CD4-positive, alpha-beta memory T cell (primary cell): ENCODE results near the gene GRK4. TPM values are rescaled to one million over a fixed set of nuclear protein-coding genes. Genes with fewer than 3 reads are reported as not detected.
A peak's percentile ranks its signal among the peaks of the same experiment; 100 is the strongest.

Experiments used
- CTCF ChIA-PET: fragments of 350-600 bp; sonication (Branson Sonifier 250); formaldehyde crosslinking; loops from one replicate; lab custom pipeline; 2021; ENCODE audit warnings: inconsistent platforms; ENCODE audit not compliant: partially characterized antibody; lab: Charles Lee
- POLR2A ChIA-PET: fragments of 350-600 bp; sonication (Branson Sonifier 250); formaldehyde crosslinking; loops from one replicate; lab custom pipeline; 2021; ENCODE audit not compliant: partially characterized antibody; lab: Charles Lee
- DNase-seq, 5 donors: peaks; one replicate each; pipeline versions ENCODE4 v3.0.0 to v3.0.0-alpha.2; 2020 to 2022; ENCODE audit warnings: mixed read lengths in 1 of 5
- H3K27ac ChIP-seq: one replicate; pipeline ENCODE4 v1.7.0; 2013; ENCODE audit warnings: low read depth, low read length
- H3K27me3 ChIP-seq: 2 replicates; pipeline ENCODE4 v1.7.0; 2013; ENCODE audit warnings: mild to moderate bottlenecking, low read length, moderate library complexity; ENCODE audit not compliant: insufficient read depth
- H3K36me3 ChIP-seq: 2 replicates; pipeline ENCODE4 v1.7.0; 2013; ENCODE audit warnings: mild to moderate bottlenecking, low read length, moderate library complexity; ENCODE audit not compliant: insufficient read depth
- H3K4me1 ChIP-seq: 2 replicates; pipeline ENCODE4 v1.7.0; 2013; ENCODE audit warnings: mild to moderate bottlenecking, low read length, moderate library complexity; ENCODE audit not compliant: insufficient read depth
- H3K4me3 ChIP-seq, 2 donors: one replicate each; pipeline ENCODE4 v1.7.0; 2013; ENCODE audit warnings: low read length in 2 of 2, mild to moderate bottlenecking in 1 of 2
- H3K9me3 ChIP-seq, 2 donors: one replicate each; pipeline ENCODE4 v1.7.0; 2013; ENCODE audit warnings: low read length in 2 of 2, control low read depth in 1 of 2; ENCODE audit not compliant: control insufficient read depth in 1 of 2
- H3K27ac Mint-ChIP-seq, 7 donors: one replicate each; pipeline ENCODE4 v1.8.0; 2020 to 2021; ENCODE audit warnings: mixed read lengths in 7 of 7, mild to moderate bottlenecking in 6 of 7, inconsistent platforms in 3 of 7, moderate library complexity in 3 of 7
- H3K27me3 Mint-ChIP-seq, 2 donors: one replicate each; pipeline ENCODE4 v1.8.0; 2020 to 2021; ENCODE audit warnings: mixed read lengths in 2 of 2
- H3K36me3 Mint-ChIP-seq, 2 donors: one replicate each; pipeline ENCODE4 v1.8.0; 2020 to 2021; ENCODE audit warnings: mixed read lengths in 2 of 2, inconsistent platforms in 1 of 2, mild to moderate bottlenecking in 1 of 2
- H3K4me1 Mint-ChIP-seq, 4 donors: one replicate each; pipeline ENCODE4 v1.8.0; 2020 to 2021; ENCODE audit warnings: mixed read lengths in 4 of 4, mild to moderate bottlenecking in 1 of 4
- H3K4me3 Mint-ChIP-seq, 8 donors: one replicate each; pipeline ENCODE4 v1.8.0; 2020 to 2021; ENCODE audit warnings: mixed read lengths in 8 of 8, mild to moderate bottlenecking in 7 of 8, moderate library complexity in 6 of 8, inconsistent platforms in 3 of 8
- H3K9me3 Mint-ChIP-seq, 8 donors: one replicate each; pipeline ENCODE4 v1.8.0; 2020 to 2021; ENCODE audit warnings: mixed read lengths in 8 of 8, mild to moderate bottlenecking in 5 of 8, inconsistent platforms in 3 of 8, moderate library complexity in 1 of 8
- intact Hi-C: fragments of 100-400 bp; cut with micrococcal nuclease; formaldehyde crosslinking; loops from one replicate; pipeline ENCODE4 v1.15.1; 2023
- polyA plus RNA-seq, 2 donors: library from polyadenylated mRNA; unstranded; fragments of 300-500 nt; fragmentation: Illumina TruSeq; gene quantifications; one replicate each; pipeline ENCODE4 v1.2.3, GENCODE V29; 2021
- total RNA-seq, 2 experiments: library from RNA; stranded (reverse); gene quantifications; one replicate each; pipeline ENCODE4 v1.2.3, GENCODE V29; 2021

Gene GRK4
- total and polyA plus RNA-seq, 4 experiments from 2014 or later, result 0.55 to 3.2 (median 2.3) TPM

DNA sequence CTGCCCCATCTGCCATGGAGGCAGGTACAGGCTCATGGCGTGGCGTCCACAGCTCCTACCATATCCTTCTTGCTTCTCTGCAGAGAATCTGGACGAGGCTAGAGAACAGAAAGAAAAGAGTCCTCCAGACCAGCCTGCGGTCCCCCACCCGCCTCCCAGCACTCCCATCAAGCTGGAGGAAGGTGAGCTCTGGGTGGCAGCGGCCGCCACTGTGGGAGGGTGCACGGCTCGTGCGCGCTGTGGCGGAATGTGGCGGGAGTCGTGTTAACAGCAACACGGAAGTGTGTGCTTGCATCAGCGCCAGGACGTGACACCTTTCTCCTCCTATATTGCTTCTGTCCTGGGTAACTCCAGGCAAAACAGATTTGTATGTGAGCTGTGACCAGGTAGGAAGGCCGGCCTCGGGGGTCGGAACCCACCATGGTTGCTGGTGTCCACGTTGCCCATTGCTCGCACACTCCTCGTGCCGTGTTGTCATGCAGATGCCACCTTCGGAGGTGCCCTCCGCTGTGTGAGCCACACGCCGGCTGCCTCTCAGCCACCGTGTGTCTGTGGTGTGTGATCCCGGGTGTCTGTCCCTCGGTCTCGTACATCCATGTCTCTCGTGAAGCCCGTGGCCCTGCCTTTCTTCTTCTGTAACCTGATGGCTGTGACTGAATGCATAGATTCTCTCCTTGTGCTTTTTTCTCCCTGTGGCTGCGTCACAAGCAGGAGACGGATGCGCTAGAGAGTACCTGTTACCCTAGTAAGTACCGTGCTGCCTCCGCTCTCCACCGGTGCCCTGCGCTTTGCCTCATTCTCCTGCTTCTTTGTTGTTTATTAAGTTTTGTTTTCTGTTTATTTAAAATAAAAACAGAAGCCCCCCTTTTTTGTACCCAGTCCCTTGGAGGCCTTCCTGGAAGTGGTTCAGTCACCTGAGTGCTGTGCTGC, 37.2 kb upstream of the GRK4 start:
- Mint-ChIP-seq H3K4me3 (no peak overlapping the region), H3K9me3 (peaks cover 0 to 3% (median 0%) of the 10 kb centered on the region in 8 donors), H3K27me3 (no peaks in the 10 kb centered on the region), H3K36me3 (peaks cover 21 to 71% of the 10 kb centered on the region in 2 donors), H3K27ac (peak overlapping the region in 2 of 7 donors; percentile 8 to 17), H3K4me1 (peaks cover 15 to 28% (median 24%) of the 10 kb centered on the region in 4 donors)
- no peak overlapping the region for H3K4me3 ChIP-seq
- ChIA-PET POLR2A (interaction anchor here (2.2 to 4.3 kb wide), 2 partner anchors 10 to 11 kb away, joined by 5 to 29 read pairs; no protein-coding TSS in a partner anchor), CTCF (no interaction called here)
- H3K27me3 ChIP-seq, result no peaks in the 10 kb centered on the region
- peaks cover 22% of the 10 kb centered on the region for H3K4me1 ChIP-seq
- peaks cover 67% of the 10 kb centered on the region for H3K36me3 ChIP-seq
- no peak overlapping the region for H3K27ac ChIP-seq
- intact Hi-C loops, result no loop called here
- DNase-seq, result no peak
- no peaks in the 10 kb centered on the region for H3K9me3 ChIP-seq

DNA sequence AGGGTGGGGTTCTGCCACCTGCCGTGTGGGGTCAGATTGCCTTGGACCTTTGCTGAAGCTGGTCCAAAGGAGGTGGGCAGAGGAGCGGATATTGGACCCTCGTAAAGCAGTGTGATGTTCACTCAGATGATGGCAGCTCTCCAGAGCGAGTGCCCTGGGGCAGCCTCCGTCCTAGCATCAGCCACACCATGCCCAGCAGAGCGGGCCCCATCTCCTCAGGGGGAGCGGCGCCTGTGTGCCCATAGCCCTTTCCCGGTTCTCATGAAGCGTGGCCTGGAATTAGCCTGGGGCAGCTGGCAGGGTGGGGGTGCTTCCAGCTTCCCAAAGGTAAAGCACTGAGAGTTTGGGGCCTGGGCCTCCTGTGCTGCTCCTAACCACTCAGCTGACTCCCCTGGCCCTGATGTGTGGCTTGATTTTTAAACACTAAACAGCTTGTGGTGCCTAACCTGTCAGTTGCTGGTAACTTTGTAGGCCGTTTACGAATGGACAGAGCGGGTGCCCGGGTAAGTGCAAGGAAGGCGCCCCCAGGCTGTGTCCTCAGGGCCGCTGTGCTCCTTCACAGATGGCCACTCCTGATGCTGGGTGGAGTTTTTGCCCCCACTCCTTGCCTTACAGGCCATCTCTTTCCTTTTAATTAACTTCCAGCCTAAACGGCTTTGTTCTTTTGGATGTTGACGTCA, 36.2 kb upstream of the GRK4 start:
- Mint-ChIP-seq H3K27me3 (no peaks in the 10 kb centered on the region), H3K4me1 (peaks cover 13 to 28% (median 21%) of the 10 kb centered on the region in 4 donors), H3K4me3 (no peak overlapping the region), H3K27ac (peak overlapping the region in 2 of 7 donors; percentile 46 to 67), H3K36me3 (peaks cover 14 to 69% of the 10 kb centered on the region in 2 donors), H3K9me3 (peaks cover 0 to 3% (median 0%) of the 10 kb centered on the region in 8 donors)
- no peak overlapping the region for H3K27ac ChIP-seq
- ChIA-PET POLR2A (interaction anchor here (0.9 to 2.2 kb wide), 2 partner anchors 8 to 10 kb away, joined by 3 to 5 read pairs; no protein-coding TSS in a partner anchor), CTCF (no interaction called here)
- no peaks in the 10 kb centered on the region for H3K9me3 ChIP-seq
- DNase-seq, result no peak
- intact Hi-C loops, result no loop called here
- peaks cover 26% of the 10 kb centered on the region for H3K4me1 ChIP-seq
- no peaks in the 10 kb centered on the region for H3K27me3 ChIP-seq
- peaks cover 67% of the 10 kb centered on the region for H3K36me3 ChIP-seq
- H3K4me3 ChIP-seq, result no peak overlapping the region

DNA sequence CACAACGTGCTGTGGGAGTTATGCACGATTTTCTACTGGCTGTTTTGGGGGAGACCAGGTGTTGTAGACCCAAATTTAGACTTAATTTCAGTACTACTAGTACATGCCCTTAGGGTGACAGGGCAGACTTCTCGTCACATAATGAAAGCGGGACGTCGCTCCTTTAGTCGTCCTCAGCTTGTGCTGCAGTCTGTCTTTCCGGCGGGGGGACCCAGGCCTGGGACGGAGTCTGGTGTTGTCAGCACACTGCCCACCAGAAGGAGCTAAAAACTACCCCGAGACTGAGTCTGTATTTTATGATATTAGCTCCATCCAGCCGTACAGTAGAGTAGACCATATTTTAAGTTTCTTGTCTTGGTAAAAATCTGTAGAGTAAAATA, 35.7 kb upstream of the GRK4 start:
- H3K9me3 Mint-ChIP-seq, result peaks cover 0 to 3% (median 0%) of the 10 kb centered on the region in 8 donors
- Histone ChIP-seq H3K36me3 (peaks cover 67% of the 10 kb centered on the region), H3K4me3 (no peak overlapping the region), H3K9me3 (no peaks in the 10 kb centered on the region), H3K27me3 (no peaks in the 10 kb centered on the region), H3K27ac (no peak overlapping the region), H3K4me1 (peaks cover 26% of the 10 kb centered on the region)
- H3K27me3 Mint-ChIP-seq, result no peaks in the 10 kb centered on the region
- peaks cover 12 to 28% (median 20%) of the 10 kb centered on the region in 4 donors for H3K4me1 Mint-ChIP-seq
- H3K36me3 Mint-ChIP-seq, result peaks cover 14 to 64% of the 10 kb centered on the region in 2 donors
- H3K4me3 Mint-ChIP-seq, result no peak overlapping the region
- CTCF ChIA-PET, result no interaction called here
- intact Hi-C loops, result no loop called here
- no peak for DNase-seq
- peak overlapping the region in 1 of 7 donors; percentile 59 for H3K27ac Mint-ChIP-seq
- POLR2A ChIA-PET, result interaction anchor here (0.7 to 2.2 kb wide), 3 partner anchors 8 to 16 kb away, joined by 3 to 5 read pairs (median 3); no protein-coding TSS in a partner anchor

DNA sequence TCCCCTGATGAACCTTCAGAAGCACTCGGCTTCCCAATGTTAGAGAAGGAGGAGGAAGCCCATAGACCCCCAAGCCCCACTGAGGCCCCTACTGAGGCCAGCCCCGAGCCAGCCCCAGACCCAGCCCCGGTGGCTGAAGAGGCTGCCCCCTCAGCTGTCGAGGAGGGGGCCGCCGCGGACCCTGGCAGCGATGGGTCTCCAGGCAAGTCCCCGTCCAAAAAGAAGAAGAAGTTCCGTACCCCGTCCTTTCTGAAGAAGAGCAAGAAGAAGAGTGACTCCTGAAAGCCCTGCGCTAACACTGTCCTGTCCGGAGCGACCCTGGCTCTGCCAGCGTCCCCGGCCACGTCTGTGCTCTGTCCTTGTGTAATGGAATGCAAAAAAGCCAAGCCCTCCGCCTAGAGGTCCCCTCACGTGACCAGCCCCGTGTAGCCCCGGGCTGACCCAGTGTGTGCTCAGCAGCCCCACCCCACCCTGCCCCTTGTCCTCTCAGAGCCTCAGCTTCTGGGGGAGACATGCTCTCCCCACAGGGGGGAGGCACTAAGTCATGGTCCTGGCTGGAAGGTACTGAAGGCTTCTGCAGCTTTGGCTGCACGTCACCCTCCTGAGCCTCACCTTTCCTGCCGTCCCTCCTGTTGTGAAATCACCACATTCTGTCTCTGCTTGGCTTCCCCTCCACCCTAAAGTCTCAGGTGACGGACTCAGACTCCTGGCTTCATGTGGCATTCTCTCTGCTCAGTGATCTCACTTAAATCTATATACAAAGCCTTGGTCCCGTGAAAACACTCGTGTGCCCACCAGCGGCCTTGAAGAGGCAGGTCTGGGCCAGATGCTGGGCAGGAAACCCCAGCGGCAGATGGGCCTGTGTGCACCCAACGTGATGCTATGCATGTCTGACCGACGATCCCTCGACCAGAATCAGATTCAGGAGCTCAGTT, 34.9 kb upstream of the GRK4 start:
- no peak overlapping the region for H3K4me3 ChIP-seq
- POLR2A ChIA-PET, result interaction anchor here (0.7 to 2.2 kb wide), 2 partner anchors 9 to 17 kb away, joined by 3 to 5 read pairs; no protein-coding TSS in a partner anchor
- no peak overlapping the region for H3K4me3 Mint-ChIP-seq
- peak overlapping the region in 4 of 7 donors; percentile 32 to 89 (median 68) for H3K27ac Mint-ChIP-seq
- intact Hi-C loops, result no loop called here
- no peaks in the 10 kb centered on the region for H3K27me3 ChIP-seq
- H3K4me1 Mint-ChIP-seq, result peaks cover 14 to 28% (median 20%) of the 10 kb centered on the region in 4 donors
- H3K27ac ChIP-seq, result no peak overlapping the region
- peaks cover 26% of the 10 kb centered on the region for H3K4me1 ChIP-seq
- H3K36me3 Mint-ChIP-seq, result peaks cover 14 to 65% of the 10 kb centered on the region in 2 donors
- CTCF ChIA-PET, result no interaction called here
- no peaks in the 10 kb centered on the region for H3K27me3 Mint-ChIP-seq
- peaks cover 67% of the 10 kb centered on the region for H3K36me3 ChIP-seq
- no peak for DNase-seq
- H3K9me3 Mint-ChIP-seq, result peaks cover 0 to 3% (median 0%) of the 10 kb centered on the region in 8 donors
- H3K9me3 ChIP-seq, result no peaks in the 10 kb centered on the region

DNA sequence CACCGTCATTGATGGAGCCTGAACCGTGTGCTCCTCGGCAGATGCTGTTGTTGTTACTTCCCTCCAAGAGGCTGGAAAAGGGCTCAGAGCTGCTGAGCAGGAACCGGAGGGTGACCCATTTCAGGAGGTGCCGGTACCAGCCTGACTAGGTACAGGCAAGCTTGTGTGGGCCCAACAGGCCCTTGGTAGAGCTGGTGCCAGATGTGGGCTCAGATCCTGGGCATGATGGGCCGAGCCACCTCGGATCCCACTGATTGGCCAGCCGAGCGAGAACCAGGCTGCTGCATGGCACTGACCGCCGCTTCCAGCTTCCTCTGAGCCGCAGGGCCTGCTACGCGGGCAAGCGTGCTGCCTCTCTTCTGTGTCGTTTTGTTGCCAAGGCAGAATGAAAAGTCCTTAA, 33.9 kb upstream of the GRK4 start:
- H3K27ac ChIP-seq, result no peak overlapping the region
- H3K9me3 Mint-ChIP-seq, result peaks cover 0 to 3% (median 0%) of the 10 kb centered on the region in 8 donors
- H3K4me1 ChIP-seq, result peaks cover 29% of the 10 kb centered on the region
- H3K27me3 Mint-ChIP-seq, result no peaks in the 10 kb centered on the region
- no peak overlapping the region for H3K4me3 ChIP-seq
- H3K27me3 ChIP-seq, result no peaks in the 10 kb centered on the region
- H3K27ac Mint-ChIP-seq, result peak overlapping the region in 3 of 7 donors; percentile 29 to 72 (median 53)
- peaks cover 59% of the 10 kb centered on the region for H3K36me3 ChIP-seq
- ChIA-PET CTCF (interaction anchor here (1.2 kb wide), 1 partner anchor 28 kb away, joined by 3 read pairs; no protein-coding TSS in a partner anchor), POLR2A (no interaction called here)
- H3K36me3 Mint-ChIP-seq, result peaks cover 14 to 62% of the 10 kb centered on the region in 2 donors
- peaks cover 13 to 25% (median 17%) of the 10 kb centered on the region in 4 donors for H3K4me1 Mint-ChIP-seq
- no peak for DNase-seq
- H3K4me3 Mint-ChIP-seq, result no peak overlapping the region
- intact Hi-C loops, result no loop called here
- no peaks in the 10 kb centered on the region for H3K9me3 ChIP-seq

DNA sequence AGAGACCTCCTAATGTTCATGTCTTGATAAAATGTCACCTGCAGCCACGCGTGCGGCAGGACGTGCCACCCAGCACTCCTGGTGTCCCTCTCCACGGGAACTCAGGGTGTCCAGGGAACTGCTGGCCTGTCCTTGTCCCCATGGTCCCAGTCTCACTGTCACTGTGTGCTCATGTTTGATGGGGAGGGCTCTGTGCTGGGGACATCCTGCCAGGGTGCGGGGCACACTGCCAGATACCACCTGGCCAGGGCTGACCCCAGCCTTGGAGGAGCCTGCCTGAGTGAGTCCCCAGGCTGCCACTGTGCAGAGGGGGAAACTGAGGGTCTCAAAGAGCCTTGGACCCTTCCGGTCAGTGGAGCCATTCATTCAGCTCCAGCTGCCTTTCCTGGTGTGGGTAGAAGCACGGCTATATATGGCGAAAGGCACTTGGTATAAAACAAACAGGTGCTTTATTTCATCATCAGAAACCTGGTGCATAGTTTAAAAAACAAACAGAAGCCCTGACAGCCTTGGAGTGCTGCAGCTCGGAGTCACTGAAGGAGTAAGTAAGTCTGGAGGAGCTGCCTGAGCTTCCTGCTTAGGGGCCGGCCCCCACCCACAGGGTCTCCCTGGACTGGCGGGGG, 33.1 kb upstream of the GRK4 start:
- no peak overlapping the region for H3K4me3 ChIP-seq
- DNase-seq, result no peak
- H3K36me3 ChIP-seq, result peaks cover 52% of the 10 kb centered on the region
- Mint-ChIP-seq H3K36me3 (peaks cover 14 to 59% of the 10 kb centered on the region in 2 donors), H3K27ac (peak overlapping the region in 5 of 7 donors; percentile 29 to 75 (median 64)), H3K9me3 (peaks cover 0 to 3% (median 0%) of the 10 kb centered on the region in 8 donors), H3K4me1 (peaks cover 13 to 25% (median 18%) of the 10 kb centered on the region in 4 donors), H3K27me3 (no peaks in the 10 kb centered on the region), H3K4me3 (peak overlapping the region in 1 of 8 donors; percentile 6)
- ChIA-PET CTCF (interaction anchor here (1.0 to 1.2 kb wide), 2 partner anchors 27 to 166 kb away, joined by 3 read pairs; no protein-coding TSS in a partner anchor), POLR2A (interaction anchor here (1.4 kb wide), 1 partner anchor 166 kb away, joined by 3 read pairs; no protein-coding TSS in a partner anchor)
- H3K4me1 ChIP-seq, result peaks cover 29% of the 10 kb centered on the region
- no peak overlapping the region for H3K27ac ChIP-seq
- H3K9me3 ChIP-seq, result no peaks in the 10 kb centered on the region
- intact Hi-C loops, result loop anchor here (5.0 to 10.0 kb wide), 3 partner anchors 183 to 513 kb away; partner anchors contain the start of genes CFAP99, FAM193A and ZFYVE28
- no peaks in the 10 kb centered on the region for H3K27me3 ChIP-seq
